Measurements from ENCODE around the gene PLA2G6.

- TF ChIP-seq POLR2A (IDR thresholded peaks at IDR 0.05) (no peak), CTCF (IDR thresholded peaks at IDR 0.05) (no peak), POLR2AphosphoS5 (IDR thresholded peaks at IDR 0.05) (no peak), EP300 (IDR thresholded peaks at IDR 0.05) (no peak)
These were observed 17.1 kb downstream of the PLA2G6 start for GRCh38 chr22:38164551-38164918.

All from upper lobe of left lung (tissue), 4 donors.